HG02763 (cell line): Measurements from ENCODE around the gene SNX32.
A peak's percentile ranks its signal among the peaks of the same experiment; 100 is the strongest.

Experiments
- ATAC-seq: cut with Tn5 transposase; IDR thresholded peaks from one replicate; pipeline ENCODE4 v1.9.1; 2021; ENCODE audit warnings: mild to moderate bottlenecking, moderate library complexity; ENCODE audit not compliant: unreplicated experiment

SNX32 gene

GRCh38 chr11:65796726-65797601 lies 36.8 kb upstream of the SNX32 start:
- ATAC-seq = no peak

GRCh38 chr11:65797711-65798110 lies 36.1 kb upstream of the SNX32 start:
- no peak for ATAC-seq

DNA sequence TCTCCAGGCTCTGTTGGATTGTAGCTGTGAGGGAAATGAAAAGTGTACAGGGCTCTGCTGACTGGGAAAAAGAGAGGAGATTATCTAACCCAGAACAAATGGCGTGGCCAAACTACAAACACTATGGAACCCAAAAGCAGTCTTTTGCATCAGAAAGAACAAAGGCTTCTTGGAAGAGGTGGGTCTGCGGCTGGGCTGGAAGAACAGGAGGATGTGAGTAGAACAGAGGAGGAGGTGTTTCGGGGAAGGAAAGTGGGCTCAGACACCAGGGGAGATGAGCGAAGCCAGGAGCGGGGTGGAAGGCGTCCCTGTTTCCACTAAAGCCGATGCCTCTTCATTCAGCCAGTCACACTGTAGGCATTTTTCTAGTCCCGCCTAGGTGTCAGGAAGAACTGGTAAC lies 34.9 kb upstream of the SNX32 start:
- no peak for ATAC-seq

- ATAC-seq = no peak
These were observed 32.4 kb upstream of the SNX32 start for GRCh38 chr11:65801153-65801987.

DNA sequence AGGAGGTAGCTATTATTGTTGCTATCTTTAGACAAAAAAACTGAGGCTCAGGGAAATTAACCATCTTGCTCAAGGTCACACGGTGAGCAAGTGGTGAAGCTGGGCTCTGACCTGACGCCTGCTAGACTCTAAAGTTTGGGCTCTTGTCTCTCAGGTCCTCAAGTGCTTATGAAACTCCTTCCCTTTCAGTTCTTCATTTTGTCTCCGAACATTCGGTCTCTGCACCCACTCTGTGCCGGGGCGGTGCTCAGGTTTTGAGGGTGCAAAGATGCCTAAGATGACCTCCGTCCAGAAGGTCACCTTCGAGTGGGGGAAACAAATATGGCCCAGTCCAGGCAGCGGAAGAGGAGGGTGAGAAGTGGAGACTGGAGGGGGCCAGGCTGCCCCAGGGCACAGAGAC lies 30.9 kb upstream of the SNX32 start:
- peak; percentile 66 for ATAC-seq

GRCh38 chr11:65803797-65804492 lies 29.8 kb upstream of the SNX32 start:
- no peak for ATAC-seq

GRCh38 chr11:65806979-65807378 lies 26.8 kb upstream of the SNX32 start:
- no peak for ATAC-seq

GRCh38 chr11:65808744-65809341 lies 24.9 kb upstream of the SNX32 start:
- ATAC-seq = no peak

- ATAC-seq = no peak
These were observed 24.3 kb upstream of the SNX32 start for GRCh38 chr11:65809496-65809895.

GRCh38 chr11:65810046-65810868 lies 23.5 kb upstream of the SNX32 start:
- ATAC-seq = no peak

DNA sequence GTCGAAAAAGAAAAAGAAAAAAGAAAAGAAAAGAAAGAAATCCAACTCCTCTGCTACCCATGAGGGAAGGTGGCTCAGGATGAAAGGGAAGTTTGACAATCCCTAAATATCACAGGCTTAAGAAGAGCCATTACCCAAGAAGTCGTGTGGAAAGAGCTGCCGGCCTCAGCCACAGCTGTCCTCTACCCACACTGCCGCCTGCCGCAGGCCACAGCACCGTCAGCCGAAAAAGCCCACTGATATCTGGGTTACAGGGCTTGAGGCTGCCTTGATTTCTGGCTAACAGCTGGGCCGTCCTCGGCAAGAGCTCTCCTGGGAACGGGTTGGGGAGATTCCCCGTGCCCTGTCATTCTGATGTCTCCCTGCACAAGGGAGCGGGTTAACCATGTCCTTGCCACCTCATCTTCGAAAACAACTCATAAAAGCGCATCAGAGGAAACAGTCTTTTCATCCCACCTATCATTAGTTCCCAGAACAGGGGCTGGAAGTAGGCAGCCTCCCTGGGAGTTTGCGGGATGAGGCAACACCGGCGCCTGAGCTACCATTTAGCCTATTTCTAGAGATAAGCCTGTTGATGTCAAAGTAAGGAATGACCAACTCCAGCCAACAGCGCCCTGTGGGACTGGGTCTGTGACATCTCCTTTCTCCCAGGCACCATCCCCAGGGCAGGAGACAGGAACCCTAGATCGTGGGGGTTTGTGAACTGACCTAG lies 21.8 kb upstream of the SNX32 start:
- no peak for ATAC-seq

- ATAC-seq = no peak
These were observed 19.4 kb upstream of the SNX32 start for GRCh38 chr11:65814131-65814985.

- no peak for ATAC-seq
These were observed 18.7 kb upstream of the SNX32 start for GRCh38 chr11:65814986-65815565.

GRCh38 chr11:65816696-65817095 lies 17.1 kb upstream of the SNX32 start:
- no peak for ATAC-seq

GRCh38 chr11:65817312-65817834 lies 16.4 kb upstream of the SNX32 start:
- ATAC-seq = no peak

DNA sequence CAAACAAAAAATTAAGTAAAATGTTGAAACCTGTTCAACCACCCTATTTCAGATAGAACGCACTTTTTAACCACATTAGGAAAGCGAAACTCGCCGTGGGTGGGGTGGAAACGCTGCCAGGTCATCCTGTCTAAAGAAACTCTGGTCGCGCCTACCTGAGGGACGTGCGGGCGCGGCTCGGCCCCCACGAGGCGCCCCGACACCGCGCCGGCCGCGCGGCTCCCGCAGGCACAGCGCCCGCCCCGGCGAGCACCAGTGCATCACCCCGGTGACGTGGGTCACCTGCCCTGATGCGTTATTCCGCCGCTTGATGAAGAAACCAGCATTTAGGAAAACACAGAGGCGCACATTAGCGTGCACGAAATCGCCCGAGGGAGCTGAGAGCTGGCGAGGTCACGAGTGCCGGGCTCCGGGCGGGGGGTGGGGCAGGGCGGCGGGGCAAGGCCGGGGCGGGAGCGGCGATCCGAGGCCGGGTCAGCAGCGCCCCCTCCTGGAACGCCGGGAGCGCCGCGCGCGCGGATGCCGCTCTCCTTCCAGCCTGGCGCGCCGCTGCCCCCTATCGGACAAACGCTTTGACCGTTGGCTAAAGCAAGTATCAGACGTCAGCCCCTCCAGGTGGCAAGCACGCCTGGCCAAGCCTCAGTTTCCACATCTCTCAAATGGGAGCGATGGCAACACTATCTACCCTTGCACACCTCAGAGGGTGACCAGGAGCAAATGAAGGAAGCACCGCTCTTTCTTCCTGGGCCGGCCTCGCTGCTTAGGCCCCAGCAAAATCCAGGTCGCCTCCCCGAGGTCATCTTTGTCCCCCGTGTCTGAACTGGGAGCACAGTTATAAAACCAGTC lies 15.7 kb upstream of the SNX32 start:
- ATAC-seq = peak; percentile 85

DNA sequence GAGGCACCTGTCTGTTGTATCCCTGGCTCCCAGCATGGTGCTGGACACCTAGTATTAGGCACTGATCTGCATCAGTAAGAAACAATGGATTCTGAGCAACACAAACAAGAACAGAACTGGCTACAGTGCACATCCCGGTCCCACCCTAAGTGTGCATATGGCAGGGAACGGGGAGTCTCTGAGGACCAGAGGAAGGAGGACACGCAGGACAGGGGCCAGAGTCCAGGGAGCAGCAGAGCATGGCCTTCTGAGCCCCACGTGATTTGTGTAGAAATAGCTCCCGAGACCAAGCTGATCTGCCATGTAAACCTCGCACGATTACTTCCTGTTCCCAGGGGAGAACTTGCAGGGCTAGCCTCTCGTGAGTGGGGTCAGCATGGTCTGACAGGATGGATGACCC lies 12.7 kb upstream of the SNX32 start:
- ATAC-seq = no peak
